Neutrophil (primary cell): ENCODE results near the gene CD300LG.

Source experiments
- H3K27ac ChIP-seq: fragments of 200-600 bp; sonication (generic); 2 replicates; pipeline ENCODE4 v1.5.1; 2016; ENCODE audit warnings: mild to moderate bottlenecking, moderate library complexity
- H3K27me3 ChIP-seq: fragments of 200-600 bp; sonication (generic); 2 replicates; pipeline ENCODE4 v1.6.0; 2016; ENCODE audit warnings: mild to moderate bottlenecking
- H3K36me3 ChIP-seq: fragments of 200-600 bp; sonication (generic); 2 replicates; pipeline ENCODE4 v1.5.1; 2017
- H3K4me1 ChIP-seq, 2 experiments: fragments of 200-600 bp in 1 of 2; sonication (generic) in 1 of 2; 1 replicate in 1 of 2; 2 replicates in 1 of 2; pipeline versions ENCODE4 v1.5.1 to v1.6.1; 2013 to 2016; ENCODE audit warnings: low read depth in 1 of 2, low read length in 1 of 2, mild to moderate bottlenecking in 1 of 2, moderate library complexity in 1 of 2; ENCODE audit not compliant: control insufficient read depth in 1 of 2, insufficient read depth in 1 of 2
- H3K4me3 ChIP-seq, 2 experiments: fragments of 200-600 bp in 1 of 2; sonication (generic) in 1 of 2; 1 replicate in 1 of 2; 2 replicates in 1 of 2; pipeline ENCODE4 v1.5.1; 2013 to 2016; ENCODE audit warnings: low read depth in 1 of 2, low read length in 1 of 2, mild to moderate bottlenecking in 1 of 2, moderate library complexity in 1 of 2
- H3K9me3 ChIP-seq: fragments of 200-600 bp; sonication (generic); 2 replicates; pipeline ENCODE4 v1.5.1; 2016
- TF ChIP-seq, protein P1 (sequence below): fragments of 200-600 bp; sonication (generic); IDR thresholded peaks from 2 replicates; pipeline ENCODE4 v1.5.1; 2016; ENCODE audit warnings: antibody characterized with exemption

The CD300LG gene

DNA sequence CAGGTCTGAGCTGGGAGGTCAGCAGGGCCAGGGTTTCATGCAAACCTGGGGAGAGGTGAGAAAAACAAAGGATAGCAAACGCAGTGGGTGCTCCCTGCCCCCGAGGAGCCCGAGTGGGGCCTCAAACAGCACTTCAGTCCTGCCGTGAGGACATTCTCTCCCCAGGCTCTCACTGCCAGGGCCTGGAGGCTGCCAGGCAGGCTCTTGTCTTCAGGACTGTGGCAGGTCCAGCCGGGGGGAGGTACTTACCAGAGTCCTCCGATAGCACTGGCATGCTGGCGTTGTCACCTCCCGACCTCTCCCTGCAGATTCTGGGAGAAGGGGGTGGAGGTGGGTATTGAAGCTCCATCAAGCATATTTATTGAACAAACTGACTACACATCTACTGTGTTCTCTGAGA, 15.3 kb upstream of the CD300LG start:
- Histone ChIP-seq H3K4me3 (no peak overlapping the region), H3K36me3 (no peaks in the 10 kb centered on the region), H3K9me3 (no peaks in the 10 kb centered on the region), H3K27me3 (peaks cover 75% of the 10 kb centered on the region), H3K27ac (no peak overlapping the region), H3K4me1 (peaks cover 4 to 12% of the 10 kb centered on the region in 2 experiments)
- TF ChIP-seq, protein P1, sequence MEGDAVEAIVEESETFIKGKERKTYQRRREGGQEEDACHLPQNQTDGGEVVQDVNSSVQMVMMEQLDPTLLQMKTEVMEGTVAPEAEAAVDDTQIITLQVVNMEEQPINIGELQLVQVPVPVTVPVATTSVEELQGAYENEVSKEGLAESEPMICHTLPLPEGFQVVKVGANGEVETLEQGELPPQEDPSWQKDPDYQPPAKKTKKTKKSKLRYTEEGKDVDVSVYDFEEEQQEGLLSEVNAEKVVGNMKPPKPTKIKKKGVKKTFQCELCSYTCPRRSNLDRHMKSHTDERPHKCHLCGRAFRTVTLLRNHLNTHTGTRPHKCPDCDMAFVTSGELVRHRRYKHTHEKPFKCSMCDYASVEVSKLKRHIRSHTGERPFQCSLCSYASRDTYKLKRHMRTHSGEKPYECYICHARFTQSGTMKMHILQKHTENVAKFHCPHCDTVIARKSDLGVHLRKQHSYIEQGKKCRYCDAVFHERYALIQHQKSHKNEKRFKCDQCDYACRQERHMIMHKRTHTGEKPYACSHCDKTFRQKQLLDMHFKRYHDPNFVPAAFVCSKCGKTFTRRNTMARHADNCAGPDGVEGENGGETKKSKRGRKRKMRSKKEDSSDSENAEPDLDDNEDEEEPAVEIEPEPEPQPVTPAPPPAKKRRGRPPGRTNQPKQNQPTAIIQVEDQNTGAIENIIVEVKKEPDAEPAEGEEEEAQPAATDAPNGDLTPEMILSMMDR: no peak

DNA sequence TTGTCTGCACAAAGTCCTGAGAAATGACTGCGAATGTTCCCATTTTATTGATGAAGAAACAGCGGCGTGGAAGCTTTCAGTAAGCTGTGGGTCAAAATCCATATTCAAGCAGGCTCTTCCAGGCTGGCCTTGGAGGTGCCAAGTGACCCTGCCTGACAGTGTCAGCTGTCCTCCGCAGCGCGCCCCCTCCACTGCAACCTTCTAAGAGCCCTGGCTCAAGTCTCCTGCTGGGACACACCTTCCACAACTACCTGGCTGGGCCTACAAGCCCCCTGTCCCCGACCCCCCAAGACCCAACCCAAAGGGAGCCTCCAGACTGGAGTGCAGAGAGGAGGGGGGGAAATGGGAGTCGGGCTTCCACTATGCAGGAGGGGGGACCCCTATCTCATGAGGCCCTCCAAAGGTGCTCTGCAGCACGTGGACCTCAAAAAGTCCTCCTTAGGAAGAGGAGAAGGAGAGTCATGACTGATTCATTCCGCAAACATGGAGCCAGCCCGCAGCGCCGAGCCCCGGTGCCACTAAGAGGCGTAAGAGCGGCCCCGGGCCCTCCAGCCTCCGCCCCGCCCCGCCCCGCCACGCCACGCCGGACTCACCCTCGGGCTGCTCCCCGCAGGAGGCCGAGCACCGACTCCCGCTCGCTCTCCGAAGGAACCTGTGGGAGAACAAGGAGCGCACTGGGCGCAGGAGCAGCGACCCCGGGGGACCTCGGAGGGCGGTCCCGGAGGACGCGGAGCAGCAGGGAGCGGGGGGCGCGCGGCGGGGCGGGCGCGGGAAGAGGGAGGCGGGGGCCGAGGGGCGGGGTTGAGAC, 14.6 kb upstream of the CD300LG start:
- H3K27ac ChIP-seq: no peak overlapping the region

DNA sequence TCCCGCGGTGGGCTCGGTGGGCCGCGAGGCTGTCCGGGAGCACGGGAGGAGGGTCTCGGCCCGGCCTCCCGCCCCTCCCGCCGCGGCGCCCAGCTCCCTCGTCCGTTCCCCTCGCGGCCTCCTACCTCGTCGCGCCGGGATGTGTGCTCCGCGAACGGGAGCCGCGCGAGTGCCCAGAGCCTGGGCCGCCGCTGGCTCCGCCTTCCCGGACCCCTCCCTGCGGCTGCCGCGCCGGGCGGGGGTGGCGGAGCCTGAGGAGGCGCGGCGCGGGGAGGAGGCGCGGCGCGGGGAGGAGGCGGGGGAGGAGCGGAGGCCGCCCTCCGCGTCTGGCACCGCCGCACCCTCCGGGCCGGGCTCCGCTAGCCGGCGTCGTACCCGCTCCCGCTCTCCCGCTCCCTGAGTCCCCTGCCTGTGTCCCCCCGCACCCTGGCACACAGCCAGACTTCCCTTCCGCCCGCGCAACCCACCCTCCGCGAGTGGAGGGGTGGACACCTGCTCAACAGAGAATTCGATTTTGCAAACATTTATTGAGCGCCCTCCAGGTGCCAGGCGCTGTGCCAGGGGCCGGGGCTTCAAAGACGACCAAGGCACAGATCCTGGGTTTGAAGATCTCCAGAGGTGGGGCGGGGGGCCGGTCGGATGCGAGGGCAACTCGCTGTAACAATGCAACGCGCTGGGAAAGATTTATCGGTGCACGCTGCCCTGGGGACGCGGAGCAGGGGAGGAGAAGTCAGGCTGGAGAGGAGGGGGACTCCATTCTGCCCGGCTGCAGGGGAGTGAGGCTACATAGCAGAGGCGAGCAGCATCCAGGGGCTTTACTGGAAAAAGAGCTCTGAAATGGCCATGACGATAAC, 13.8 kb upstream of the CD300LG start, which contains the start of gene MPP3:
Gene MPP3 (minus strand): TSS at position 171 of the 854 bp plus-strand sequence. CDS start 1,240 bp downstream, outside the sequence.
- no peak within 1 kb of the TSS for H3K27ac ChIP-seq
- peak within 1 kb of the TSS in 1 of 2 experiments; percentile 28 for H3K4me3 ChIP-seq
- TF ChIP-seq, protein P1: no peak
- no peaks in the 10 kb centered on the region for H3K36me3 ChIP-seq
- H3K9me3 ChIP-seq: no peaks in the 10 kb centered on the region
- peaks cover 4 to 12% of the 10 kb centered on the region in 2 experiments for H3K4me1 ChIP-seq
- peaks cover 75% of the 10 kb centered on the region for H3K27me3 ChIP-seq

More for the DNA sequence above, 14.6 kb upstream of the CD300LG start:
- Histone ChIP-seq H3K9me3 (no peaks in the 10 kb centered on the region), H3K36me3 (no peaks in the 10 kb centered on the region), H3K4me1 (peaks cover 4 to 12% of the 10 kb centered on the region in 2 experiments), H3K4me3 (peak overlapping the region in 1 of 2 experiments; percentile 28), H3K27me3 (peaks cover 75% of the 10 kb centered on the region)
- TF ChIP-seq, protein P1: no peak

DNA sequence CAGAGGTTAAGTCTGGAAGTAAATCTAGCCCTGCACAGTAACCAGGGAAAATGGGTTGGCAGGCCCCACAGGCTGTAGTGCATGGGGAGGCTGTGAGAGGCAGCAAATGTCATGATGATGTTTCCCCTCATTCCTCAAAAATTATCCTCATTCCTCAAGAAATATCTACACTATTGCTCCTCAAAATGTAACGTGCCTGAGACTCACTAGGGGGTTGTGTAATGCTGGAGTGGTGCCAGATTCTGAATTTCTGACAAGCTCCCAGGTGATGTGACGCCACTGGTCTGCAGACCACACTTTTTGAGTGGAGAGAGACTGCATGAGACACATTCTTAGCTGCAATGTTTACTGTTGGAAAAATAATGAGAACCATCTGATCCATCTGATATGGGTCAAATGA, 12.9 kb upstream of the CD300LG start:
- no peak overlapping the region for H3K4me3 ChIP-seq
- H3K9me3 ChIP-seq: no peaks in the 10 kb centered on the region
- TF ChIP-seq, protein P1: no peak
- no peak overlapping the region for H3K27ac ChIP-seq
- peaks cover 72% of the 10 kb centered on the region for H3K27me3 ChIP-seq
- no peaks in the 10 kb centered on the region for H3K36me3 ChIP-seq
- peaks cover 4 to 12% of the 10 kb centered on the region in 2 experiments for H3K4me1 ChIP-seq

DNA sequence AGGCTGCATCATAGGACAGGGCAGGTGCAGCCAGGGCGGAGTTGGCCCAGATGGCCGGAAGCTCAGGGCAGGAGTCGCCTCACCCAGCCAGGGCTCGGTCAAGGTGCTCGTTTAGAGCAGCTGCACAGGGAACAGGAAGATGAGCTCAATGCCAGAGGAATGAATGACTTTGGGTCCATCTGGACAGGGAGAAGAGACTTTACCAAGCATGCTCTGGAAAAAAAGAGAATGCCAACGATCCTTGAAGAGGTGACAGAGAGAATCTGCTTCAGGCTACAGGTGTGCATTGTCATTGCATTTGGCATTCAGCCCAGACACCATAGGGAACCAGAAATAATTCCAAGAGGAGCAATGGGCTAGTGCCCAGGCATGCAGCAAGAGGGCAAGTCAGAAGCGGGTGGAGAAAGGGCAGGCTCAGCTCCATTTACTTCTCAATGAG, 7.3 kb upstream of the CD300LG start:
- TF ChIP-seq, protein P1: no peak
- peaks cover 33% of the 10 kb centered on the region for H3K27me3 ChIP-seq
- H3K36me3 ChIP-seq: no peaks in the 10 kb centered on the region
- no peaks in the 10 kb centered on the region for H3K4me1 ChIP-seq
- H3K9me3 ChIP-seq: no peaks in the 10 kb centered on the region
- H3K27ac ChIP-seq: no peak overlapping the region
- no peak overlapping the region for H3K4me3 ChIP-seq
